Right lobe of liver (tissue), 4 donors: ENCODE results near the gene NR2E3.

Experiments used
- CTCF ChIP-seq, 4 donors: fragments of 200-600 bp in 3 of 4; fragments of 450-650 bp in 1 of 4; IDR thresholded peaks; one replicate each; pipeline versions ENCODE4 v1.5.1 to v1.8.0; 2016 to 2022; ENCODE audit warnings: antibody characterized with exemption in 4 of 4, mild to moderate bottlenecking in 2 of 4
- POLR2A ChIP-seq: fragments of 450-650 bp; IDR thresholded peaks from one replicate; pipeline ENCODE4 v1.6.1; 2017; ENCODE audit warnings: antibody characterized with exemption, mild to moderate bottlenecking
- donor health status: DM: no; HTN: no; CAD: no.
- donor health status: DM: no; HTN: no; CAD: no.
- donor health status: DM: no; HTN: yes; CAD: no.

GRCh38 chr15:71773206-71773859, 37.0 kb upstream of the NR2E3 start:
- TF ChIP-seq CTCF (IDR thresholded peaks at IDR 0.05) (no peak), POLR2A (no peak)
